GM12891 (cell line): Measurements from ENCODE around the gene TSR1.

Source experiments
- POLR2A ChIP-seq: IDR thresholded peaks from 2 replicates; pipeline ENCODE4 v1.6.1; 2011; ENCODE audit warnings: low read depth, low read length, control low read depth
- POLR2AphosphoS5 ChIP-seq: IDR thresholded peaks from 2 replicates; pipeline ENCODE4 v1.6.1; 2011; ENCODE audit warnings: low read depth, low read length, control low read depth

DNA sequence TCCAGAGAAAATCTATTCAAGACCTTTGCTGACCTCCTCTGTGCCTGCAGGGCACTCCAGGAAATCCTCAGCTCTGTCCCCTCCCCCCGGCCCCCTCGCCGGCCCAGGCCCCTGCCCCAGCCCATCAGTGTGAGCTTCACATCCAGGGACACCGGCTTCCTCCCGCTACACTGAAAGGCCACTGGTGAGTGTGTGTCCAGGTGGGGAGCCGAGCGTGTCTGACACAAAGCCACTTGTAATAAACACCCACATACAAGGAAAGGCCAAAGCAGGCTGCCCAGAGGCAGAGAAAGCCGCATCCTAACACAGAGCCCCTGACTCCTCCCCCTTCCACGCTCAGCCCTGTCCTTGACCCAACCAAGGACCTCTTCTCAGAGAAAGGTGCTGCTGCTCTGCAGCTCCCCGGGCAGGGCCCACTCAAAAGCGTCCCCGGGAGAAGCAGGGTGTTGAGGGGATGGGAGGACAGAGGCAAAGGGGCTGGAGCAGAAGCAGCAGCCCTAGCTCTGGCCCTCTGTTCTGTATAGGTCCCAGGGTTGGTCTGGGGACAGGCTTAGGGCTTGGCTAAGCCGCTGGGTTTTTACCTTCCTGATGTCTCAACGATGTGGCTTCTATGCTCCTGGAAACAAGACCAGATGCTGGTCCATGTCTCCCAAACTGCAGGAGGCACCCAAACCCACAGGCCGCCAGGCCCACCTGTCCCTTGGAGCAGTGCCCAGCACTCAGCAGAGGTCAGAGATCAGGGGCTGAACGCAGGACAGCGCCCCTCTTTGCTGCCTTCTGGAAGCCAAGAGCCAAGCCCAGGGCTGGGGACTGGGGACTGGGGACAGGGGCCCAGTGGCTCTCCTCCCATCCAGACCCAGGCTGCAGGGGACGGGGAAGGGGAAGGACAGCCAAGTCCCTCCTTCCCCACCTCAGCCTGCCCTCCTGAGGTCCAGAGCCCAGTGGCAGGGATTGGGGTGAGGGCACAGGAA is 49.3 kb upstream of the TSR1 start:
- TF ChIP-seq POLR2AphosphoS5 (no peak), POLR2A (no peak)
